C4-2B (cell line): ENCODE data around the gene CIC.

Experiments
- H3K27ac ChIP-seq: fragments of 450-650 bp; 2 replicates; pipeline ENCODE4 v1.5.1; 2017
- ZFX ChIP-seq: fragments of 450-650 bp; IDR thresholded peaks from 2 replicates; pipeline ENCODE4 v1.6.1; 2017
- TF ChIP-seq, protein P1 (sequence below): fragments of 450-650 bp; conservative IDR thresholded peaks from 2 replicates; pipeline ENCODE4 v1.5.1; 2017; ENCODE audit warnings: mild to moderate bottlenecking

CIC gene

DNA sequence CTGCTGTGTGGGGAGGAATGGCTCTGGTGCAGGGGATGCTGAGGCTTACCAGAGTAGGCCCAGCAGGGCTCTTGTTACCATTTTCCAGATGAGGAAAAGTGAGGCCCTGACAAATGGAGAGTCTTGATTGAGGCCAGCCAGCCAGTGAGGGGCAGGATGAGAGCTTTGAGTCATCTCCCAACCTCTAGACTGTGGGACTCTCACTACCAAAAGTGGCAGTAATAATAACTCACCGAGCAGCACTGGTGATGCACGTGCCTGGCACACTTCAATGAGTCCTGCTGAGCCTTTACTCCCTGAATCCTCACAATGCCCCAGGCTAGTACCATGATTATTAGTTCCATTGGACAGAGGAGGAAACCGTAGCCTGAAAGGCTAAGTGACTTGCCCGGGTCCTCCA lies 7.8 kb downstream of the CIC start:
- no peak overlapping the region for H3K27ac ChIP-seq

DNA sequence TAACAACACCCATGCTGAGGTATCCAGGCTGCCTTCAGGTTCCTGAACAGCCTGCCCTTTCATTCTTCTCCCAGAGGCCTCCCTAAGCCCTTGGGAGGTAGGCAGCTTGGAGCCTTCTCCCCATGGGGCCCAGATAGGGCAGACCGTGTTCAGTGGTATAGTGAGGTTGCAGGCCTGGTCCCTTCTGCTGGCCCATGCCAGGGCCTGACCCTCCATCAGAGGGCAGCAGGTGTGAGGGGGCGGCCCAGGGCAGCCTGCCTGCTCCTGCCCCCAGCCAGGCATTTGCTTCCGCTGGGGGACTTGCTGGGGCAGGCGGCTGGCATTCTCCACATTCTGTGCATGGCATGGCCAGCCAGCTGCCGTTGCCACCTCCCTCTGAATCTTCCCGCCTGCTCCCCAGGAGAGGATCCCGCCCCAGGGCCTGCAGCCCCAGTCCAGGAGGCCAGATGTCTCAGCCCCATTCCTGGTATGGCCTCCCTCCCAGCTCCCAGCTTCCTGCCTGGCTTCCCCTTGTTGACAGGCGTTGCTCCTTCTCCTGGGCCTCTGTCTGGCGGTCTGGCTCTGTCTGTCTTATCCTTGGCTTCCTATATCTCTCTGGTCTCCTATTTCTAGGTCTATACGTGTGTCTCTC lies 8.9 kb downstream of the CIC start:
- no peak overlapping the region for H3K27ac ChIP-seq
- no peak for TF ChIP-seq ZFX
- TF ChIP-seq, protein P1, sequence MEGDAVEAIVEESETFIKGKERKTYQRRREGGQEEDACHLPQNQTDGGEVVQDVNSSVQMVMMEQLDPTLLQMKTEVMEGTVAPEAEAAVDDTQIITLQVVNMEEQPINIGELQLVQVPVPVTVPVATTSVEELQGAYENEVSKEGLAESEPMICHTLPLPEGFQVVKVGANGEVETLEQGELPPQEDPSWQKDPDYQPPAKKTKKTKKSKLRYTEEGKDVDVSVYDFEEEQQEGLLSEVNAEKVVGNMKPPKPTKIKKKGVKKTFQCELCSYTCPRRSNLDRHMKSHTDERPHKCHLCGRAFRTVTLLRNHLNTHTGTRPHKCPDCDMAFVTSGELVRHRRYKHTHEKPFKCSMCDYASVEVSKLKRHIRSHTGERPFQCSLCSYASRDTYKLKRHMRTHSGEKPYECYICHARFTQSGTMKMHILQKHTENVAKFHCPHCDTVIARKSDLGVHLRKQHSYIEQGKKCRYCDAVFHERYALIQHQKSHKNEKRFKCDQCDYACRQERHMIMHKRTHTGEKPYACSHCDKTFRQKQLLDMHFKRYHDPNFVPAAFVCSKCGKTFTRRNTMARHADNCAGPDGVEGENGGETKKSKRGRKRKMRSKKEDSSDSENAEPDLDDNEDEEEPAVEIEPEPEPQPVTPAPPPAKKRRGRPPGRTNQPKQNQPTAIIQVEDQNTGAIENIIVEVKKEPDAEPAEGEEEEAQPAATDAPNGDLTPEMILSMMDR = no peak

More for the DNA sequence above, 7.8 kb downstream of the CIC start:
- TF ChIP-seq ZFX = no peak
- TF ChIP-seq, protein P1 = no peak

DNA sequence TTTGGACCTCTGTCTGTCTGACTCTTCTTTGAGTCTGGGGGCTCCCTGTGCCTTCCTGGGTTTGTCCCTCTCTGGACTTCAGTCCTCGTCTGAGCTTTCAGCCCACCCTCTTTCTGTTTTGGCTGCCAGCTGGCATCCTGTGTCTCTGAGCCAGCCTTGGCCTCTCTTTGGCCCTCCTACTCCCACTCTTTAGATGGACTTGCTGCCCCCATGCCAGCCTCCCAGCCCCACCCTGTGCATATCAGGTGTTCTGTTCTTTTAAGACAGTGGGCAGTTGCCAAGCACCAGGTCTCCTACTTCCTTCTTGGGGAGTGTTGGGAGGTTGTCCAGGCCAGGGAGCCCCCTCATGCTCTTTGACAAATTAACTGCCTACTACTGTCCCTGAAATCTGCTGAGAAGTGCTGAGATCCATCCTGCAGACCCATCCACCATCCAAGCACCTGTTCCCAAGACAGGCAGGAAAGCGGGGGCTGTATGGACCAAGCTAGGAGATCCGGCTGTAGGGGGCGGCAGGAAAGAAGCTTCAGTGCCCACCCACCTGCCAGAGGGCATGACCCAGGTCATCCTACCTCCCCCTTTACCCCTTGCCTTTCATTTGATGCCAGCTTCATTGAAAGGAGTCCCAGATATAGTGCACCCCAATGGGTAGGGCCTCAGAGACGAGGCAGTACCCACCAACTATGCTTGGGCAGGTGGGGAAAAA lies 9.6 kb downstream of the CIC start:
- H3K27ac ChIP-seq = no peak overlapping the region; the same call in 1 of the 2 replicates
- TF ChIP-seq, protein P1 = no peak
- TF ChIP-seq ZFX = no peak

DNA sequence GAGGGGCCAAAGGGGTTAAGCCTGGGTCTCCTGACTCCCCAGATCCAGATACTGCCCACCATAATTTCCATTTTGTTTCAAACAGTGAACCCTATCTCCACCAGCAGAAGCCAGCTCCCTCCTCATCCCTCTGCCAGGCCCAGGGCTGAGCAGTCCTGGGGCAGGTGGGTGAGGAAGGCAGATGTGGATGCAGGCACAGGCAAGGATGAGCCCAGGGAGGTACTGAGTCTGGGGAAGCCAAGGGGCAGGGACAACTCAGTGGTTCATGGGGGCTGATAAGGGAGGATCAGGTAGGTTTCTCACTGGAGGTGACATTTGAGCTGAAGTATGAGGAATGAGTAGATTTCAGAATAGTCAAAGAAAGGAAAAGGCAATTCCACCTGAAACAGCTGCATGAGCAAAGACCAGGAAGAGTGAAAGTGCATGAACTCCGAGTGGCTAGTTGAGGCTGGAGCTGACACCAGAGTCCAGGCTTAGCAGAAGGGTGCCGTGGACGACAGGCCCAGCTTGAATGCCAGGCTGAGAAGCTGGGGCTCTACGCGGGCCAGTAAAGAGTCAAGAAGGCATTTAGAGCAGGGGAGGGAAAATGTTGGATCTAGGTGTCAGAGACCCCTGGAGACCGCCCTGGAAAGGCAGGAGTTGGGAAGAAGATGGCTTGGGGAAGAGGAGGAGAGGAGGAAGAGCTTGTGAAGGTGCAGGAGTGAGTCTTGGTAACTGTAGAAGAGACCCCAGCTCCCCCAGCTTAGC lies 10.3 kb downstream of the CIC start:
- peak overlapping the region; percentile 85 for H3K27ac ChIP-seq
- TF ChIP-seq, protein P1 = no peak
- TF ChIP-seq ZFX = no peak

DNA sequence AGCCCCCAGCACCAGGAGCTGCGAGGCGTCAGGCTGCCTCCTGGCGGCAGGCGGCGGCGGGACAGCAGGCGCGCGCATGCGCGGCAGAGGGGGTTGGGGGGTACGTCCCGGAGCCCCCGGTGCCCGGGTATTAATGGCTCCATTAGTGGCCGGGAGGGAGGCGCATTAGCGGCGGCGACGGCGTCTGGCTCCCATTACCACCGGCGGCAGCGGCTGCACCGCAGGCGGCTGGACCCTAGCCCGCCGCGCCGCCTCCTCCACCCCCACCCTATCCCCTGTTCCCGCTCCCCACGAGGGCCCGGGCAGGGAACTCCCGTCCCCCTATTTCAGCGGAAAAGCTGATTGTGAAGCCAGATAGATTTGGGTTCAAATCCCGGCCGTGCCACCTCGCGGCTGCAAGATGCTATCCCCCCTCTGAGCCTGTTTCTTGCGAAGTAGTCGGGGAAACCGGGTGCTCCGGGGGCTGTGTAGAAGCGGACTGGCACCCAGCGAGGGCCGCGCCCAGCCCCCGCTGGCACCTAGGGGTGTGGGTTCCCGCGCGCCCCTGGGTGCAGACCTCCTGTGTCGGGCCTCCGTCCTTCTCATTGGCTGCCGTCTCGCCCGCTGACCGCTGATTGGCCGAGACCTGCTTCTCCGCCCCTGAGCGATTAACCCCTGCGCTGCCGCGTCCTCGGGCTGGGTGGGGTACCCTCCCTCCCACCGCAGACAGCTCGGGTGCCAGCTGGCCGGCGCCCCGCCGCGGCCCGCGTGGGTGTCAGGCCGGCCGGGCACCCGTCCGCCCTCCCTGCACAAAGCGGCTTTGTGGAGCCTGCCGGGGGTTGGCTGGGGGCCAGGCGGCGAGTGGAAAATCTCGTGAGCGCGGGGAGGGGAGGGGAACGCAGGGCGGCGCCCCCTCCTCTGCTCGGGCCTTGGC lies 11.1 kb downstream of the CIC start:
- peak overlapping the region; percentile 85 for H3K27ac ChIP-seq
- TF ChIP-seq ZFX = no peak
- TF ChIP-seq, protein P1 = peak; percentile 84

DNA sequence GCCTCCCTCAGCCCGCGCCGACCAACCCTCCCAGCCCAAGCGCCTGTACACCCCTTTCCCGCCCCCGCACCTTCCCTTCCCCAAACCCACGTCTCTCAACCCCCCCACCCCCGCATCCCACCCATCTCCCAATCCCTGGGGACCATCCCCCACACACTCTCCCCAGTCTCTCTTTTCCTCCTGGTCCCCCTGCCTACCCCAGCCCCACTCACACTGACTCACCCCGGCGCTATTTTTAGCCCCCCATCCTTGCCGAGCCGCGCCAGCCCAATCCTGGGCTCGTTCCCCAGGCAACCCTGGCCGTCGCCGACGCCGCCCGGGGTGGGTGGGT lies 11.7 kb downstream of the CIC start:
- no peak for TF ChIP-seq ZFX
- H3K27ac ChIP-seq = peak overlapping the region; percentile 85

DNA sequence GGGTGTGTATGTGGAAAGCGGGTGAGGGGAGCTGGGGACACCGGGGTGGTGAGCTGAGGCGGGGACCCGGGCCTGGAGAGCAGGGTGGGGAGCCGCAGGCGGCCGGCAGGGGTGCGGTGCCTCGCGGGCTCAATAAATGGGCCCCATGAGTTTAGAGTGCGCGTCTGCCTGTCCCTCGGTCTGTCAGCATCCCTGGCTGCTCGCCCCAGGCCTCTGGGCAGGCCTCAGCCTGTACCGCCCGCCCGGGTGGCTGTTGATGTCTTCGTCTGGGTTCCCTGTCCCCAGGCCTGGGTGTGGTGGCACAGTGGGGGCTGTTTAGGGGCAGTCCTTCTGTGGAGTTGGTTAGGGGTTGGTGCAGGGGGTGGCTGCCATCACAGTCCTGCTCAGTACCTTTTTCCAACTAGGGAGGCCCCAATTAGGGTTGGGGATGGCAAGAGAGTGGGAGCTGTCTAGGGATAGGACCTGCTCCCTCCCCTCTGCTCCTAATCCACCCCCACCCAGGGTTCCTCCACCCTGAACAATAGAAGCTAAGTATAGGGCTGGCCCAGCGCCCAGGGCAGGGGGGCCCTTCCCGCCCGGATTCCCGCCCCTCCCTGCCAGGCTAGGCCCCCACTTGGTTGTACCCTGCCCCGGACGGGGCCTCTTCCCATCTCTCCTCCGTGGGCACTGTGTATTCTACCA lies 12.2 kb downstream of the CIC start:
- H3K27ac ChIP-seq = peak overlapping the region; percentile 85; the same call in 1 of the 2 replicates
- no peak for TF ChIP-seq ZFX
- TF ChIP-seq, protein P1 = no peak
